Spleen (tissue), 7 donors: ENCODE data around the gene TXNDC2.

ENCODE experiments used
- POLR2AphosphoS5 ChIP-seq, 3 donors: sonication (generic); formaldehyde crosslinking; IDR thresholded peaks; one replicate each; pipeline ENCODE4 v1.5.1; 2017; ENCODE audit warnings: antibody characterized with exemption in 3 of 3
- TF ChIP-seq, protein P1 (sequence below), 11 experiments: fragments of 200-600 bp in 7 of 11; fragments of 450-650 bp in 4 of 11; sonication (generic) in 4 of 11; IDR thresholded peaks in 8 of 11; conservative IDR thresholded peaks in 3 of 11; 1 replicate in 7 of 11; 2 replicates in 4 of 11; pipeline versions ENCODE4 v1.4.0 to v1.8.0; 2016 to 2021; ENCODE audit warnings: antibody characterized with exemption in 11 of 11, inconsistent platforms in 4 of 11, mild to moderate bottlenecking in 1 of 11
- donor health status: DM: no; HTN: no; CAD: no; lungs with moderate emphysema.
- donor health status: DM: no; HTN: no; CAD: no.
- donor health status: DM: no; HTN: no; CAD: no.

DNA sequence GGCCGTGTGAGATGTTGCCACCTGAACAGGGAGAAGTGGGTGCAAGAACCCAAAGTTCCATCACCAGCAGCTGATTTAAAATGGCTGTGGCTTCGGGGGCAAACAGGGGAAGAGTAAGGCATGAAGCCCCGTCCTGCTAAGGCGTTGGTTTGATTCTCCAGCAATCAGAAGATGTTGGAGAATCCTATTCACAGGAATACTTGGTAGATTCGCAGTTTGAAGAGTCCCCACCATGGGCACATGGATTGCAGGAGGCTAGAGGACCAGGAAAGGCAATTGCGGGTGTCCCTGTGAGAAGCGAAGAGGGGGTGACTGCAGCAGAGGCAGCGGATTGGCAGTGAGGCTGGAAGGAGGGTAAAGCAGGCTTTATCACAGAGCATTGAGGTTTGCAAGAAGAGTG, 46.6 kb upstream of the TXNDC2 start:
- TF ChIP-seq POLR2AphosphoS5 (IDR thresholded peaks at IDR 0.05), result no peak
- TF ChIP-seq, protein P1, sequence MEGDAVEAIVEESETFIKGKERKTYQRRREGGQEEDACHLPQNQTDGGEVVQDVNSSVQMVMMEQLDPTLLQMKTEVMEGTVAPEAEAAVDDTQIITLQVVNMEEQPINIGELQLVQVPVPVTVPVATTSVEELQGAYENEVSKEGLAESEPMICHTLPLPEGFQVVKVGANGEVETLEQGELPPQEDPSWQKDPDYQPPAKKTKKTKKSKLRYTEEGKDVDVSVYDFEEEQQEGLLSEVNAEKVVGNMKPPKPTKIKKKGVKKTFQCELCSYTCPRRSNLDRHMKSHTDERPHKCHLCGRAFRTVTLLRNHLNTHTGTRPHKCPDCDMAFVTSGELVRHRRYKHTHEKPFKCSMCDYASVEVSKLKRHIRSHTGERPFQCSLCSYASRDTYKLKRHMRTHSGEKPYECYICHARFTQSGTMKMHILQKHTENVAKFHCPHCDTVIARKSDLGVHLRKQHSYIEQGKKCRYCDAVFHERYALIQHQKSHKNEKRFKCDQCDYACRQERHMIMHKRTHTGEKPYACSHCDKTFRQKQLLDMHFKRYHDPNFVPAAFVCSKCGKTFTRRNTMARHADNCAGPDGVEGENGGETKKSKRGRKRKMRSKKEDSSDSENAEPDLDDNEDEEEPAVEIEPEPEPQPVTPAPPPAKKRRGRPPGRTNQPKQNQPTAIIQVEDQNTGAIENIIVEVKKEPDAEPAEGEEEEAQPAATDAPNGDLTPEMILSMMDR (IDR thresholded peaks at IDR 0.05 in 8 of 11, conservative IDR thresholded peaks at IDR 0.05 in 3 of 11), result no peak
